ENCODE results near the gene AKT3. TPM values are rescaled to one million over a fixed set of nuclear protein-coding genes. Genes with fewer than 3 reads are reported as not detected.

Gene AKT3
- total RNA-seq, 1 donor from 2014 or later: 107 TPM

GRCh38 chr1:243535014-243535413 lies 315.0 kb downstream of the AKT3 start:
- Mint-ChIP-seq H3K27me3 (ENCODE audit: unreplicated experiment) (no peaks in the 10 kb centered on the region), H3K27ac (ENCODE audit: unreplicated experiment) (no peak overlapping the region), H3K4me3 (ENCODE audit: unreplicated experiment) (no peak overlapping the region), H3K9me3 (ENCODE audit: unreplicated experiment) (peaks cover 5% of the 10 kb centered on the region), H3K4me1 (ENCODE audit: unreplicated experiment) (no peaks in the 10 kb centered on the region), H3K36me3 (ENCODE audit: unreplicated experiment) (peaks cover 37% of the 10 kb centered on the region)
- DNase-seq (ENCODE audit: extremely low spot score, unreplicated experiment): no peak
- TF ChIP-seq CTCF (IDR thresholded peaks at IDR 0.05): no peak

GRCh38 chr1:243529512-243529911 lies 320.5 kb downstream of the AKT3 start:
- Mint-ChIP-seq H3K27ac (ENCODE audit: unreplicated experiment) (no peak overlapping the region), H3K9me3 (ENCODE audit: unreplicated experiment) (peaks cover 13% of the 10 kb centered on the region), H3K4me3 (ENCODE audit: unreplicated experiment) (no peak overlapping the region), H3K4me1 (ENCODE audit: unreplicated experiment) (peaks cover 14% of the 10 kb centered on the region), H3K27me3 (ENCODE audit: unreplicated experiment) (no peaks in the 10 kb centered on the region), H3K36me3 (ENCODE audit: unreplicated experiment) (peaks cover 20% of the 10 kb centered on the region)
- no peak for DNase-seq (ENCODE audit: extremely low spot score, unreplicated experiment)
- TF ChIP-seq CTCF (IDR thresholded peaks at IDR 0.05): no peak

GRCh38 chr1:243528459-243529121 lies 321.5 kb downstream of the AKT3 start:
- no peak for DNase-seq (ENCODE audit: extremely low spot score, unreplicated experiment)
- Mint-ChIP-seq H3K27me3 (ENCODE audit: unreplicated experiment) (no peaks in the 10 kb centered on the region), H3K4me1 (ENCODE audit: unreplicated experiment) (peaks cover 20% of the 10 kb centered on the region), H3K9me3 (ENCODE audit: unreplicated experiment) (peaks cover 8% of the 10 kb centered on the region), H3K36me3 (ENCODE audit: unreplicated experiment) (peaks cover 16% of the 10 kb centered on the region), H3K27ac (ENCODE audit: unreplicated experiment) (no peak overlapping the region), H3K4me3 (ENCODE audit: unreplicated experiment) (no peak overlapping the region)
- TF ChIP-seq CTCF (IDR thresholded peaks at IDR 0.05): no peak

- Mint-ChIP-seq H3K36me3 (ENCODE audit: unreplicated experiment) (peaks cover 11% of the 10 kb centered on the region), H3K9me3 (ENCODE audit: unreplicated experiment) (peaks cover 8% of the 10 kb centered on the region), H3K27ac (ENCODE audit: unreplicated experiment) (peak overlapping the region; percentile 7), H3K27me3 (ENCODE audit: unreplicated experiment) (no peaks in the 10 kb centered on the region), H3K4me1 (ENCODE audit: unreplicated experiment) (peaks cover 22% of the 10 kb centered on the region), H3K4me3 (ENCODE audit: unreplicated experiment) (no peak overlapping the region)
- no peak for TF ChIP-seq CTCF (IDR thresholded peaks at IDR 0.05)
- no peak for DNase-seq (ENCODE audit: extremely low spot score, unreplicated experiment)
These were observed 323.9 kb downstream of the AKT3 start for GRCh38 chr1:243526180-243526579.

- H3K4me3 Mint-ChIP-seq (ENCODE audit: unreplicated experiment): no peak overlapping the region
These were observed 325.0 kb downstream of the AKT3 start for GRCh38 chr1:243525085-243525487.

More at GRCh38 chr1:243525085-243525487, 325.0 kb downstream of the AKT3 start:
- H3K9me3 Mint-ChIP-seq (ENCODE audit: unreplicated experiment): peaks cover 8% of the 10 kb centered on the region
- DNase-seq (ENCODE audit: extremely low spot score, unreplicated experiment): no peak
- H3K4me1 Mint-ChIP-seq (ENCODE audit: unreplicated experiment): peaks cover 25% of the 10 kb centered on the region
- H3K27me3 Mint-ChIP-seq (ENCODE audit: unreplicated experiment): no peaks in the 10 kb centered on the region
- H3K27ac Mint-ChIP-seq (ENCODE audit: unreplicated experiment): peak overlapping the region; percentile 75
- no peak for TF ChIP-seq CTCF (IDR thresholded peaks at IDR 0.05)
- H3K36me3 Mint-ChIP-seq (ENCODE audit: unreplicated experiment): peaks cover 11% of the 10 kb centered on the region
